DOHH2 (cell line): ENCODE results near the gene SORBS1.

ENCODE experiments used
- H3F3A ChIP-seq: fragments of 200-600 bp; sonication (generic), shearing (Covaris generic); 2 replicates; pipeline ENCODE4 v1.6.0; 2016; ENCODE audit warnings: antibody characterized with exemption, mild to moderate bottlenecking; ENCODE audit not compliant: control insufficient read depth, insufficient read depth
- H3K27ac ChIP-seq: fragments of 200-600 bp; sonication (generic); 2 replicates; pipeline ENCODE4 v1.5.1; 2014; ENCODE audit warnings: low read depth, mild to moderate bottlenecking, low read length, moderate library complexity
- H3K27me3 ChIP-seq: fragments of 200-600 bp; sonication (generic); 2 replicates; pipeline ENCODE4 v1.6.1; 2014; ENCODE audit warnings: mild to moderate bottlenecking, low read length, mixed read lengths; ENCODE audit not compliant: control insufficient read depth
- H3K36me3 ChIP-seq: fragments of 200-600 bp; sonication (generic); 2 replicates; pipeline ENCODE4 v1.6.1; 2014; ENCODE audit warnings: mild to moderate bottlenecking, low read length, moderate library complexity, mixed read lengths; ENCODE audit not compliant: control insufficient read depth
- H3K4me1 ChIP-seq: fragments of 200-600 bp; sonication (generic); 2 replicates; pipeline ENCODE4 v1.6.1; 2014; ENCODE audit warnings: mild to moderate bottlenecking, low read length, mixed read lengths; ENCODE audit not compliant: control insufficient read depth
- H3K4me2 ChIP-seq: fragments of 200-600 bp; sonication (generic); 2 replicates; pipeline ENCODE4 v1.6.0; 2014; ENCODE audit warnings: mild to moderate bottlenecking, low read length, moderate library complexity
- H3K4me3 ChIP-seq: fragments of 200-600 bp; sonication (generic); 2 replicates; pipeline ENCODE4 v1.5.1; 2014; ENCODE audit warnings: mild to moderate bottlenecking, low read length, mixed read lengths
- H3K79me2 ChIP-seq: fragments of 200-600 bp; sonication (generic); 2 replicates; pipeline ENCODE4 v1.6.1; 2014; ENCODE audit warnings: mild to moderate bottlenecking, low read length, mixed read lengths; ENCODE audit not compliant: control insufficient read depth
- H3K9me2 ChIP-seq: fragments of 200-600 bp; sonication (generic); replicated peaks from 2 replicates; pipeline ENCODE4 v1.6.1; 2014; ENCODE audit warnings: mild to moderate bottlenecking, low read length, mixed read lengths; ENCODE audit not compliant: control insufficient read depth
- H3K9me3 ChIP-seq: fragments of 200-600 bp; sonication (generic); 2 replicates; pipeline ENCODE4 v1.6.1; 2014; ENCODE audit warnings: antibody characterized with exemption, low read length, mixed read lengths; ENCODE audit not compliant: control insufficient read depth, insufficient read depth
- H4K20me1 ChIP-seq: fragments of 200-600 bp; sonication (generic); 2 replicates; pipeline ENCODE4 v1.6.0; 2014; ENCODE audit warnings: low read depth, mild to moderate bottlenecking, antibody characterized with exemption, low read length, moderate library complexity; ENCODE audit not compliant: control insufficient read depth, insufficient read depth
- EZH2phosphoT487 ChIP-seq: fragments of 200-600 bp; sonication (generic); IDR thresholded peaks from 2 replicates; pipeline ENCODE4 v1.6.1; 2017; ENCODE audit warnings: borderline replicate concordance, mild to moderate bottlenecking, antibody characterized with exemption, low read length, moderate library complexity, mixed read lengths
- TF ChIP-seq, protein P1 (sequence below): fragments of 200-600 bp; sonication (generic); IDR thresholded peaks from one replicate; pipeline ENCODE4 v1.5.1; 2014; ENCODE audit warnings: antibody characterized with exemption, mild to moderate bottlenecking, low read depth, low read length; ENCODE audit not compliant: poor library complexity, severe bottlenecking

Gene SORBS1

DNA sequence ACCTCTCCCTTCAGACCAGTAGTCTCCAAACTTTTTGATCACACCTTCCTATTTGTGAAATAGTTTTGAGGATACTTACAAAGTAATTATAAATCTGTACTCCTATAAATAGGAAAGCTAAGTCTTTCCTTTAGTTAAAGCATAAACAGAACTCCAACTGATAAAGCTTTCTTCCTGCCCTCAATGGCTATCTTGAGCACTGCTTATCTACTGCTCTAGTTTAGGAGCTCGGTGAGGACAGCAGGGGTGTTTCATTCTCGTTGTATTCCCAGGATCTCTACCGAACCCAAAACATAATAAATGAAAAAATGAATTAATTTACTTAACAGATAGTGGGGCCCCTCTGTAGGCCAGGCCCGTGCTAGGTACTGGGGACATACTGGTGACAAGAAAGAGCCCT, 17.7 kb downstream of the SORBS1 start:
- H3K36me3 ChIP-seq = no peaks in the 10 kb centered on the region
- H3K4me1 ChIP-seq = no peaks in the 10 kb centered on the region
- H3K4me3 ChIP-seq = no peak overlapping the region
- H3K27me3 ChIP-seq = peaks cover 8% of the 10 kb centered on the region
- no peaks in the 10 kb centered on the region for H3K9me2 ChIP-seq
- H3K4me2 ChIP-seq = no peak overlapping the region
- no peaks in the 10 kb centered on the region for H4K20me1 ChIP-seq
- no peaks in the 10 kb centered on the region for H3F3A ChIP-seq
- H3K27ac ChIP-seq = no peak overlapping the region
- no peaks in the 10 kb centered on the region for H3K79me2 ChIP-seq
- TF ChIP-seq, protein P1, sequence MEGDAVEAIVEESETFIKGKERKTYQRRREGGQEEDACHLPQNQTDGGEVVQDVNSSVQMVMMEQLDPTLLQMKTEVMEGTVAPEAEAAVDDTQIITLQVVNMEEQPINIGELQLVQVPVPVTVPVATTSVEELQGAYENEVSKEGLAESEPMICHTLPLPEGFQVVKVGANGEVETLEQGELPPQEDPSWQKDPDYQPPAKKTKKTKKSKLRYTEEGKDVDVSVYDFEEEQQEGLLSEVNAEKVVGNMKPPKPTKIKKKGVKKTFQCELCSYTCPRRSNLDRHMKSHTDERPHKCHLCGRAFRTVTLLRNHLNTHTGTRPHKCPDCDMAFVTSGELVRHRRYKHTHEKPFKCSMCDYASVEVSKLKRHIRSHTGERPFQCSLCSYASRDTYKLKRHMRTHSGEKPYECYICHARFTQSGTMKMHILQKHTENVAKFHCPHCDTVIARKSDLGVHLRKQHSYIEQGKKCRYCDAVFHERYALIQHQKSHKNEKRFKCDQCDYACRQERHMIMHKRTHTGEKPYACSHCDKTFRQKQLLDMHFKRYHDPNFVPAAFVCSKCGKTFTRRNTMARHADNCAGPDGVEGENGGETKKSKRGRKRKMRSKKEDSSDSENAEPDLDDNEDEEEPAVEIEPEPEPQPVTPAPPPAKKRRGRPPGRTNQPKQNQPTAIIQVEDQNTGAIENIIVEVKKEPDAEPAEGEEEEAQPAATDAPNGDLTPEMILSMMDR = no peak
- TF ChIP-seq EZH2phosphoT487 = no peak
- no peaks in the 10 kb centered on the region for H3K9me3 ChIP-seq

DNA sequence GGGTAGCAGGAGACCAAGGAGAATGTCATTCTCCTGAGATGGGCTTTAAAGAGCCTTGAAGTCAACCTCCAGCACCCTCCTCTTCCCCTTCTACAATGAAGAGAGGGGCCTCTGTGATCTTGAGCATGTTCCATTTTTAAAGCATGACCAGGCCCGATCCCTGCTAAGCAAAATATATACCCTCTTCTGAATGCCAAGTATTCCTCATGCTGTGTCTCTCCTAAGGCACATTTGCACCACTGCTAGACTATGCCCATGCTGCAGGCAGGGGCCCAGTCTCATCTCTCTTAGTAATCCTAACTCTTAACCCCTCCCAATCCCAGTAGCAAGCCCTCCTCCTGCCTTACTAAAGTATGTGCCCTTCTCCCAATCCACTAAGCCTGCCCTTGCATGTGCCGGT, 18.4 kb downstream of the SORBS1 start:
- Histone ChIP-seq H3K27me3 (peaks cover 4% of the 10 kb centered on the region; the same call in 1 of the 2 replicates), H3F3A (no peaks in the 10 kb centered on the region), H3K27ac (no peak overlapping the region), H3K36me3 (no peaks in the 10 kb centered on the region), H3K4me2 (no peak overlapping the region), H3K9me3 (no peaks in the 10 kb centered on the region), H3K79me2 (no peaks in the 10 kb centered on the region), H3K9me2 (no peaks in the 10 kb centered on the region), H3K4me3 (no peak overlapping the region), H4K20me1 (no peaks in the 10 kb centered on the region), H3K4me1 (no peaks in the 10 kb centered on the region)
- TF ChIP-seq EZH2phosphoT487 = no peak

DNA sequence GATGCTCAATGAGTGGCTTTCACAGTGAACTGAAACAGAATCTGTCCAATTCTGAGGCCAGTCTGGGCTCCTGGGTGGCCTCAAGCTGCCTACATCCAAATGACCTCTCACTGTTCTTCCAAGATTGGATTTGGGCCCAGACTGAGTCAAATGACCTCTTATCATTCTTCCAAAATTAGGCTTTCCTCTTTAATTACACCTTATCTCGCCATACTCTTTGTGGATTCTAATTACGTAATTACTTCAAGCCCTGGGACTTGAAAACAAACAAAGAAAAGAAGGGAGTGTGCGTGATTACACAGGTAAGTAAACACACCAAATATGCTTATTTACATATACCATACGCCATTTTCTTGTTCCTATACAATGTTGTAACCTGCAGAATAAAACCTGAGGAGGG, 18.8 kb downstream of the SORBS1 start:
- H3K9me2 ChIP-seq = no peaks in the 10 kb centered on the region
- TF ChIP-seq EZH2phosphoT487 = no peak
- TF ChIP-seq, protein P1 = no peak
- H3F3A ChIP-seq = no peaks in the 10 kb centered on the region
- no peaks in the 10 kb centered on the region for H3K9me3 ChIP-seq
- H3K27me3 ChIP-seq = peaks cover 3% of the 10 kb centered on the region; the same call in 1 of the 2 replicates
- H3K4me2 ChIP-seq = no peak overlapping the region
- H3K79me2 ChIP-seq = no peaks in the 10 kb centered on the region
- no peaks in the 10 kb centered on the region for H3K4me1 ChIP-seq
- no peaks in the 10 kb centered on the region for H3K36me3 ChIP-seq
- H3K4me3 ChIP-seq = no peak overlapping the region
- no peaks in the 10 kb centered on the region for H4K20me1 ChIP-seq
- no peak overlapping the region for H3K27ac ChIP-seq

DNA sequence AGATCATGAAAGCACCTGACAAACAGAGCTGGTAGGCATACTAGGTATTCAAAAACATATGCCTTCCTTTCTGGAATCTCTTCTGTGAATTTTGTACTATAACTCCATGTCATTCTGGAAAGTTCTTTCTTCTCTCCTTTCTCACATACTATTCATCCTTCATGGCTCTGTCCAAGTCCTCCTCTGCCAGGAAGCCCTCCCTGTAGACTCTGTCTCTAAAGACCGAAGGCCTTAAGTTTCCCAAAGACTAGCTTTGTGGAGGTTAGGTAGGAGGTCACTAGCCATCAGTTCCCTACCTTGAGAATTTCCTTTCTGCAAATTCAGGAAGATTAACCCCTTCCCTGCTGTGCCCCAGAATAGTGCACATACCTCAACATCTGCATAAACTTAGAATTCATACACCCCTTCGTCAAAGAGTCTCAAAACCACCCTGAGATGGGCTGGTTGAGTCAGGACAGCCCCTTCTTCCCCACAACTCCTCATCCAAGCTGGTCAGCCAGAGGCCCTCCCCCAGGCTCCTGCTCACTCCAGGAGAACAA, 20.6 kb downstream of the SORBS1 start:
- Histone ChIP-seq H3K4me3 (no peak overlapping the region), H3F3A (no peaks in the 10 kb centered on the region), H3K27ac (no peak overlapping the region), H3K79me2 (no peaks in the 10 kb centered on the region), H3K9me3 (no peaks in the 10 kb centered on the region), H4K20me1 (no peaks in the 10 kb centered on the region), H3K9me2 (no peaks in the 10 kb centered on the region), H3K4me1 (no peaks in the 10 kb centered on the region), H3K27me3 (peaks cover 10% of the 10 kb centered on the region), H3K36me3 (no peaks in the 10 kb centered on the region), H3K4me2 (no peak overlapping the region)
- TF ChIP-seq EZH2phosphoT487 = no peak
- TF ChIP-seq, protein P1 = no peak
